ENCODE measurements around the gene GNB1L.

The GNB1L gene

GRCh38 chr22:19821523-19822300 lies 33.0 kb downstream of the GNB1L start:
- Histone ChIP-seq H3K27ac (no peak overlapping the region), H3K36me3 (ENCODE audit: insufficient read depth, low read length) (no peaks in the 10 kb centered on the region), H3K4me3 (no peak overlapping the region), H3K9ac (ENCODE audit: insufficient read length) (no peak overlapping the region), H3K9me3 (ENCODE audit: low read depth, low read length) (no peaks in the 10 kb centered on the region)
- DNase-seq (ENCODE audit: low read depth, low spot score): no peak
- TF ChIP-seq EZH2 (IDR thresholded peaks at IDR 0.05) (no peak), FOXP2 (optimal IDR thresholded peaks at IDR 0.05; ENCODE audit: control extremely low read depth, extremely low read length, insufficient read depth) (no peak), POLR2AphosphoS5 (IDR thresholded peaks at IDR 0.05; ENCODE audit: borderline replicate concordance, low read depth, low read length) (no peak)

GRCh38 chr22:19820880-19821522 lies 33.7 kb downstream of the GNB1L start:
- H3K9ac ChIP-seq (ENCODE audit: insufficient read length): no peak overlapping the region
- H3K27ac ChIP-seq: no peak overlapping the region
- H3K4me3 ChIP-seq: no peak overlapping the region
- no peak for TF ChIP-seq FOXP2 (optimal IDR thresholded peaks at IDR 0.05; ENCODE audit: control extremely low read depth, extremely low read length, insufficient read depth)
- TF ChIP-seq EZH2 (IDR thresholded peaks at IDR 0.05): no peak
- TF ChIP-seq POLR2AphosphoS5 (IDR thresholded peaks at IDR 0.05; ENCODE audit: borderline replicate concordance, low read depth, low read length): no peak
- DNase-seq (ENCODE audit: low read depth, low spot score): no peak
- H3K36me3 ChIP-seq (ENCODE audit: insufficient read depth, low read length): no peaks in the 10 kb centered on the region
- no peaks in the 10 kb centered on the region for H3K9me3 ChIP-seq (ENCODE audit: low read depth, low read length)

GRCh38 chr22:19819911-19820879 lies 34.5 kb downstream of the GNB1L start:
- DNase-seq (ENCODE audit: low read depth, low spot score): no peak

GRCh38 chr22:19819208-19819910 lies 35.3 kb downstream of the GNB1L start:
- DNase-seq (ENCODE audit: low read depth, low spot score): no peak
- H3K36me3 ChIP-seq (ENCODE audit: insufficient read depth, low read length): no peaks in the 10 kb centered on the region
- H3K27ac ChIP-seq: no peak overlapping the region
- no peak overlapping the region for H3K9ac ChIP-seq (ENCODE audit: insufficient read length)
- no peak for TF ChIP-seq EZH2 (IDR thresholded peaks at IDR 0.05)
- no peak for TF ChIP-seq FOXP2 (optimal IDR thresholded peaks at IDR 0.05; ENCODE audit: control extremely low read depth, extremely low read length, insufficient read depth)
- no peak for TF ChIP-seq POLR2AphosphoS5 (IDR thresholded peaks at IDR 0.05; ENCODE audit: borderline replicate concordance, low read depth, low read length)
- H3K9me3 ChIP-seq (ENCODE audit: low read depth, low read length): no peaks in the 10 kb centered on the region
- H3K4me3 ChIP-seq: no peak overlapping the region

More at GRCh38 chr22:19819911-19820879, 34.5 kb downstream of the GNB1L start:
- TF ChIP-seq FOXP2 (optimal IDR thresholded peaks at IDR 0.05; ENCODE audit: control extremely low read depth, extremely low read length, insufficient read depth) (no peak), EZH2 (IDR thresholded peaks at IDR 0.05) (no peak)
- no peak overlapping the region for H3K9ac ChIP-seq (ENCODE audit: insufficient read length)
- no peak overlapping the region for H3K27ac ChIP-seq
- H3K36me3 ChIP-seq (ENCODE audit: insufficient read depth, low read length): no peaks in the 10 kb centered on the region
- H3K9me3 ChIP-seq (ENCODE audit: low read depth, low read length): no peaks in the 10 kb centered on the region
- H3K4me3 ChIP-seq: no peak overlapping the region

DNA sequence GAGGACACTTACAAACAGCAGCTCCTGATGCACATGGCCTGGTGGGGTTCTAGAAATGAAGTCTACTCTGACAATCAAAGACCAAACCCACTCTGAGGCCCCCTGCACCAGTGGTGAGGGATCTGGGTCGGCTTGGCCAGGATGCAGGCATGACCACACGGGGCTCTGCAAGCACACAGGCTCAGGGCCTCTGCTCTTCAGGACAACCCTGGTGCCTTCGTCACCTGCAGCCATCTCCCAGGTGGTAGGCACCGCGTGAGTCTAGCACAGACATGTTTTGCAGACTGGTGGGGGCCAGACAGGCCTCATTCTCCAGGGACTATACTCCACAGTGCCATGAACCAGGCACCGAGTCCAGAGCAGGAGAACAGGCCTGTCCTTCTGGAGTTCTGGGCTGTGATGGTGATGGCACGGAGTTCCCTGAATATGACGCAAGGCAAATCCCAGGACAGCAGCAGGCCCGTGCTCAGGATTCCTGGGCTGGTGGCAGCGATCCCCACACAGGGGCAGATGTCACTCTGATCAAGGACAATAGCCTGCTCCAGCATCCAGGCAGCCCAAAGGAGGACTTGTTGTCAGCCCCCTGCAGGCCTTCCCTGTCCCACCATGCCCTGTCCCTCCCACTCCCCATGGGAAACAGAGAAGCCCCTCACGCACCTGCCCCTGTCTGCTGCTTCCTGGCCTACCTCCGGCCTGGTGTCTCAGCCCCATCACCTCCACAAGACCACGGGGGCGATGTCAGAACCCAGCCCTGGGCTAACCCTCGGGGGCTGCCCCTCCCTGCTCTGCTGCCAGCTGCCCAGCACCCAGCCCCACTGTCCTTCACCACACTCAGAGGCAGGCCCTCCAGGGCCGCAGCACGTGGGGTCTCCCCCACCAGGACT lies 36.1 kb downstream of the GNB1L start:
- Histone ChIP-seq H3K36me3 (ENCODE audit: insufficient read depth, low read length) (no peaks in the 10 kb centered on the region), H3K27ac (no peak overlapping the region), H3K9ac (ENCODE audit: insufficient read length) (no peak overlapping the region), H3K9me3 (ENCODE audit: low read depth, low read length) (no peaks in the 10 kb centered on the region), H3K4me3 (no peak overlapping the region)
- DNase-seq (ENCODE audit: low read depth, low spot score): no peak
- TF ChIP-seq POLR2AphosphoS5 (IDR thresholded peaks at IDR 0.05; ENCODE audit: borderline replicate concordance, low read depth, low read length) (no peak), FOXP2 (optimal IDR thresholded peaks at IDR 0.05; ENCODE audit: control extremely low read depth, extremely low read length, insufficient read depth) (no peak), EZH2 (IDR thresholded peaks at IDR 0.05) (no peak)

DNA sequence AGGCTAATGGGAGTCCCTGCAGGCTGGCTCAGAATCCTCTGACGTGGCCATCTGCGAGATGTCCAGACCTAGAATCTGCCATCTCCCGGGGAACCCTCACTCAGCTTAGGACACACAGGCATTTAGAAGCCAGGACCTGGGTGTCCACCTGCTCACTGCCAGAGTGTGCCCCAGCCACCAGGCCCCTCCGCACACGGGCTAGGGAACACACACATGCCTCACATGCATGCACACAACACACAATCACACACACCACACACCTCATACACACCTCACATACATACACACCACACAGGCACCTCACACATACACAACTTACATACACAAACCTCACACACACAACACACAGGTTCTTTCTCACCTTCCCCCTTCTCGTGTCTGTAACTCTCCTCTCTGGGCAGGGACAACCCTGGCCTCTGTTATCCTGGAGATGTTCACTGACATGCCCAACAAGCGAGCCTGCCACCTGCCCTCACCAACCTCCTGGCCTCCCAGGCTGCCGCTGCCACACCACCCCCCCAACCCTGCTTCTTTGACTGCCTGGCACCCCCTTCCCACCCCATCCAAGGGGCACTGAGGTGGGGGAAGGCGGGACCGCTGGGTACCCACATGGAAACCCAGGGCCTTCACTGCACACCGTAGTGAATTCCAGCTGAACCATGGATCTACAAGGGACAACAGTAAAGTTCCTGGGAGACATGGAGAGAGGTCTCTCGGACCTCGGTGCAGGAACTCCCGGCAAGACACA lies 38.1 kb downstream of the GNB1L start:
- Histone ChIP-seq H3K27ac (no peak overlapping the region), H3K4me3 (no peak overlapping the region), H3K9ac (ENCODE audit: insufficient read length) (no peak overlapping the region), H3K36me3 (ENCODE audit: insufficient read depth, low read length) (no peaks in the 10 kb centered on the region), H3K9me3 (ENCODE audit: low read depth, low read length) (no peaks in the 10 kb centered on the region)
- DNase-seq (ENCODE audit: low read depth, low spot score): no peak
- TF ChIP-seq POLR2AphosphoS5 (IDR thresholded peaks at IDR 0.05; ENCODE audit: borderline replicate concordance, low read depth, low read length): no peak

All from SK-N-MC (cell line).